Nephron (organoid): ENCODE data around the gene PITX3.
A peak's percentile ranks its signal among the peaks of the same experiment; 100 is the strongest.
"Not testable (repeated sequence)": the region's sequence is repeated elsewhere in the genome, so short reads cannot be mapped to it uniquely, and the experiment has no call there.

Experiments used
- H3K27ac Mint-ChIP-seq, 3 experiments: 2 replicates each; pipeline ENCODE4 v1.8.0; 2020; ENCODE audit warnings: mixed read lengths in 3 of 3, mild to moderate bottlenecking in 2 of 3, moderate library complexity in 1 of 3
- H3K27me3 Mint-ChIP-seq: 2 replicates; pipeline ENCODE4 v1.8.0; 2021; ENCODE audit warnings: low read depth, mild to moderate bottlenecking, moderate library complexity, mixed read lengths
- H3K36me3 Mint-ChIP-seq: 2 replicates; pipeline ENCODE4 v1.8.0; 2020; ENCODE audit warnings: low read depth, mixed read lengths
- H3K4me1 Mint-ChIP-seq: 2 replicates; pipeline ENCODE4 v1.8.0; 2020; ENCODE audit warnings: mixed read lengths
- H3K4me3 Mint-ChIP-seq, 3 experiments: 2 replicates each; pipeline ENCODE4 v1.8.0; 2020; ENCODE audit warnings: mild to moderate bottlenecking in 3 of 3, mixed read lengths in 3 of 3, moderate library complexity in 2 of 3
- H3K9me3 Mint-ChIP-seq: 2 replicates; pipeline ENCODE4 v1.8.0; 2020; ENCODE audit warnings: mixed read lengths
- CTCF ChIP-seq, 3 experiments: fragments of 200-600 bp; sonication (generic); IDR thresholded peaks; one replicate each; pipeline ENCODE4 v1.5.0; 2021; ENCODE audit warnings: antibody characterized with exemption in 3 of 3; ENCODE audit not compliant: unreplicated experiment in 3 of 3

The PITX3 gene

GRCh38 chr10:102222797-102223196 is 18.5 kb downstream of the PITX3 start:
- no peaks in the 10 kb centered on the region for H3K9me3 Mint-ChIP-seq
- no peak overlapping the region for H3K27ac Mint-ChIP-seq
- H3K4me1 Mint-ChIP-seq, result peaks cover 24% of the 10 kb centered on the region
- peaks cover 25% of the 10 kb centered on the region for H3K27me3 Mint-ChIP-seq
- no peaks in the 10 kb centered on the region for H3K36me3 Mint-ChIP-seq
- H3K4me3 Mint-ChIP-seq, result no peak overlapping the region
- no peak for TF ChIP-seq CTCF (IDR thresholded peaks at IDR 0.05; ENCODE audit: unreplicated experiment in 3 of 3)

GRCh38 chr10:102220612-102221011 is 20.7 kb downstream of the PITX3 start:
- peaks cover 3% of the 10 kb centered on the region for H3K4me1 Mint-ChIP-seq
- H3K36me3 Mint-ChIP-seq, result no peaks in the 10 kb centered on the region
- H3K27me3 Mint-ChIP-seq, result peaks cover 5% of the 10 kb centered on the region
- TF ChIP-seq CTCF (IDR thresholded peaks at IDR 0.05; ENCODE audit: unreplicated experiment in 3 of 3), result no peak
- H3K9me3 Mint-ChIP-seq, result no peaks in the 10 kb centered on the region
- no peak overlapping the region for H3K4me3 Mint-ChIP-seq
- H3K27ac Mint-ChIP-seq, result no peak overlapping the region

- Mint-ChIP-seq H3K4me3 (no peak overlapping the region), H3K36me3 (no peaks in the 10 kb centered on the region), H3K27ac (no peak overlapping the region), H3K27me3 (peaks cover 5% of the 10 kb centered on the region), H3K9me3 (no peaks in the 10 kb centered on the region), H3K4me1 (no peaks in the 10 kb centered on the region)
- no peak for TF ChIP-seq CTCF (IDR thresholded peaks at IDR 0.05; ENCODE audit: unreplicated experiment in 3 of 3)
Observed at GRCh38 chr10:102219370-102219769, 21.9 kb downstream of the PITX3 start.

- H3K4me1 Mint-ChIP-seq, H3K9me3 Mint-ChIP-seq, H3K27ac Mint-ChIP-seq, H3K4me3 Mint-ChIP-seq, H3K36me3 Mint-ChIP-seq: not testable (repeated sequence)
- H3K27me3 Mint-ChIP-seq, result peaks cover 11% of the 10 kb centered on the region
Observed at GRCh38 chr10:102213599-102213998, 27.7 kb downstream of the PITX3 start.

- Mint-ChIP-seq H3K27ac (no peak overlapping the region), H3K27me3 (peaks cover 11% of the 10 kb centered on the region), H3K36me3 (no peaks in the 10 kb centered on the region), H3K9me3 (no peaks in the 10 kb centered on the region), H3K4me3 (no peak overlapping the region), H3K4me1 (peaks cover 16% of the 10 kb centered on the region)
- no peak for TF ChIP-seq CTCF (IDR thresholded peaks at IDR 0.05; ENCODE audit: unreplicated experiment in 3 of 3)
Observed at GRCh38 chr10:102211615-102212299, 29.6 kb downstream of the PITX3 start.

GRCh38 chr10:102208311-102209035 is 32.8 kb downstream of the PITX3 start:
- Mint-ChIP-seq H3K27me3 (peaks cover 8% of the 10 kb centered on the region), H3K27ac (peak overlapping the region; percentile 85 to 88 (median 87)), H3K4me3 (peak overlapping the region in 1 of 3 experiments; percentile 1), H3K4me1 (peaks cover 16% of the 10 kb centered on the region), H3K9me3 (peaks cover under 1% of the 10 kb centered on the region), H3K36me3 (no peaks in the 10 kb centered on the region)
- no peak for TF ChIP-seq CTCF (IDR thresholded peaks at IDR 0.05; ENCODE audit: unreplicated experiment in 3 of 3)
